ENCODE measurements around the gene NME2. TPM values are rescaled to one million over a fixed set of nuclear protein-coding genes. Genes with fewer than 3 reads are reported as not detected.

The NME2 gene
- total RNA-seq, 1 experiment from 2014 or later = 1,558 TPM

DNA sequence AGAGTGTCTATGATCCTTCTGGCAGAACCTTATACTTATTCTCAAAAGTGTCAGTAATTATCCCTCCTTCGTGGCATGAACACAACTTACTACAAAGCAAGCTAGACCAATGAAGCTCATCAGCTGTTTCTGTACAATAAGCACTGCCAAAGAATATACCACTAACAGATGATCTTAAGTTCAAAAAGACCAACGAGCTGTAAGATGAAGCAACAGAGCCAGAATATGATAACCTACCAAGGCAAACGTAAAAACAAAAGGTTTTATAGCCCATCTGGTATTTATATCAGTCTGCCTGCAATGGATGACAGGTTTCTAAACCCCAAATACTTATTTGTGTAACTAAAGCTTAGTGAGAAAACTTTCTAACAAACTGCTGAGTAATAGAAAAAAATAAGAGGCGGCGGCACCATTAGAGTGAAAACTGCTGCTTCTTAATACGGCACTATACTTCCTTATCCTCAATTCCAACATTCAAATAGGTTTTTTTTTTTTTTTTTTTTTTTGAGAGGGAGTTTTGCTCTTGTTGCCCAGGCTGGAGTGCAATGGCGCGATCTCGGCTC is 22.1 kb downstream of the NME2 start:
- Histone ChIP-seq H2AFZ (ENCODE audit: low read length) (no peak overlapping the region), H3K9me3 (ENCODE audit: low read length) (no peaks in the 10 kb centered on the region), H3K9ac (ENCODE audit: low read length) (no peak overlapping the region), H3F3A (ENCODE audit: low read length, unreplicated experiment) (no peaks in the 10 kb centered on the region), H3K27ac (ENCODE audit: low read length) (no peak overlapping the region), H3K4me1 (ENCODE audit: insufficient read depth, low read length) (no peaks in the 10 kb centered on the region), H3K9me2 (replicated peaks; ENCODE audit: low read length) (no peaks in the 10 kb centered on the region), H4K20me1 (ENCODE audit: low read length) (no peaks in the 10 kb centered on the region), H3K79me2 (ENCODE audit: low read length) (no peaks in the 10 kb centered on the region), H3K27me3 (ENCODE audit: low read length) (no peaks in the 10 kb centered on the region), H3K4me2 (ENCODE audit: low read length) (no peak overlapping the region), H3K4me3 (ENCODE audit: low read length) (no peak overlapping the region), H3K36me3 (ENCODE audit: low read depth, low read length) (peaks cover 36% of the 10 kb centered on the region)
- CTCF ChIA-PET = no interaction called here
- intact Hi-C loops (cut with micrococcal nuclease) = no loop called here
- BruUV-seq (replicated peaks) = no TSS peak
- POLR2A ChIA-PET (ENCODE audit: unreplicated experiment) = no interaction called here
- DNase-seq = no peak
- TF ChIP-seq EZH2 (IDR thresholded peaks at IDR 0.05; ENCODE audit: low read length, unreplicated experiment) (no peak), EZH2phosphoT487 (IDR thresholded peaks at IDR 0.05; ENCODE audit: borderline replicate concordance, low read length) (no peak)
- TF ChIP-seq, protein P1, sequence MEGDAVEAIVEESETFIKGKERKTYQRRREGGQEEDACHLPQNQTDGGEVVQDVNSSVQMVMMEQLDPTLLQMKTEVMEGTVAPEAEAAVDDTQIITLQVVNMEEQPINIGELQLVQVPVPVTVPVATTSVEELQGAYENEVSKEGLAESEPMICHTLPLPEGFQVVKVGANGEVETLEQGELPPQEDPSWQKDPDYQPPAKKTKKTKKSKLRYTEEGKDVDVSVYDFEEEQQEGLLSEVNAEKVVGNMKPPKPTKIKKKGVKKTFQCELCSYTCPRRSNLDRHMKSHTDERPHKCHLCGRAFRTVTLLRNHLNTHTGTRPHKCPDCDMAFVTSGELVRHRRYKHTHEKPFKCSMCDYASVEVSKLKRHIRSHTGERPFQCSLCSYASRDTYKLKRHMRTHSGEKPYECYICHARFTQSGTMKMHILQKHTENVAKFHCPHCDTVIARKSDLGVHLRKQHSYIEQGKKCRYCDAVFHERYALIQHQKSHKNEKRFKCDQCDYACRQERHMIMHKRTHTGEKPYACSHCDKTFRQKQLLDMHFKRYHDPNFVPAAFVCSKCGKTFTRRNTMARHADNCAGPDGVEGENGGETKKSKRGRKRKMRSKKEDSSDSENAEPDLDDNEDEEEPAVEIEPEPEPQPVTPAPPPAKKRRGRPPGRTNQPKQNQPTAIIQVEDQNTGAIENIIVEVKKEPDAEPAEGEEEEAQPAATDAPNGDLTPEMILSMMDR (conservative IDR thresholded peaks at IDR 0.05; ENCODE audit: low read depth, low read length) = no peak
- no peak for ATAC-seq

DNA sequence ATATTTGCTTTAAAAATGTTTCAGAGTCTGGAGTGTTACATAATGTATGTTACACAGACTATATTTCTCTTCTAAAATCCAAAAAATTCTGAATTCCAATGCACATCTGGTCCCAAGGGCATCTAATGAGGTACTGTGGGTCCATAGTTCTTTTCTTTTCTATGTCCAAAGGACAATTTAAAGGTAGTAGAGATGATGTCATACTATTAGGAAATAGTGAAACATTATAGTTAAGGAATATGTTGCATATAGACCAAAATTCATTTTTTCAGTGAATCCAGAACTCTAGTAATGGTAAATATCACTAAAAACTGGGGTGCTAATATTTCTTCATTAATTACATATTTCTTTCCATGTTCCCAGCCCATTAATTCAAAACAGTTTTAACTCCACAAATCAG is 23.0 kb downstream of the NME2 start:
- H3K9me2 ChIP-seq (replicated peaks; ENCODE audit: low read length) = no peaks in the 10 kb centered on the region
- H3K9me3 ChIP-seq (ENCODE audit: low read length) = no peaks in the 10 kb centered on the region
- TF ChIP-seq EZH2 (IDR thresholded peaks at IDR 0.05; ENCODE audit: low read length, unreplicated experiment) (no peak), EZH2phosphoT487 (IDR thresholded peaks at IDR 0.05; ENCODE audit: borderline replicate concordance, low read length) (no peak)
- TF ChIP-seq, protein P1 (conservative IDR thresholded peaks at IDR 0.05; ENCODE audit: low read depth, low read length) = no peak
- H3K27ac ChIP-seq (ENCODE audit: low read length) = no peak overlapping the region
- H4K20me1 ChIP-seq (ENCODE audit: low read length) = no peaks in the 10 kb centered on the region
- no peaks in the 10 kb centered on the region for H3K79me2 ChIP-seq (ENCODE audit: low read length)
- intact Hi-C loops (cut with micrococcal nuclease) = no loop called here
- H3K9ac ChIP-seq (ENCODE audit: low read length) = no peak overlapping the region
- CTCF ChIA-PET = no interaction called here
- BruUV-seq (replicated peaks) = no TSS peak
- no peak for ATAC-seq
- H2AFZ ChIP-seq (ENCODE audit: low read length) = no peak overlapping the region
- no peaks in the 10 kb centered on the region for H3K27me3 ChIP-seq (ENCODE audit: low read length)
- peaks cover 37% of the 10 kb centered on the region for H3K36me3 ChIP-seq (ENCODE audit: low read depth, low read length)
- H3K4me1 ChIP-seq (ENCODE audit: insufficient read depth, low read length) = no peaks in the 10 kb centered on the region
- no peaks in the 10 kb centered on the region for H3F3A ChIP-seq (ENCODE audit: low read length, unreplicated experiment)
- H3K4me2 ChIP-seq (ENCODE audit: low read length) = no peak overlapping the region
- no peak overlapping the region for H3K4me3 ChIP-seq (ENCODE audit: low read length)
- no peak for DNase-seq
- POLR2A ChIA-PET (ENCODE audit: unreplicated experiment) = no interaction called here

DNA sequence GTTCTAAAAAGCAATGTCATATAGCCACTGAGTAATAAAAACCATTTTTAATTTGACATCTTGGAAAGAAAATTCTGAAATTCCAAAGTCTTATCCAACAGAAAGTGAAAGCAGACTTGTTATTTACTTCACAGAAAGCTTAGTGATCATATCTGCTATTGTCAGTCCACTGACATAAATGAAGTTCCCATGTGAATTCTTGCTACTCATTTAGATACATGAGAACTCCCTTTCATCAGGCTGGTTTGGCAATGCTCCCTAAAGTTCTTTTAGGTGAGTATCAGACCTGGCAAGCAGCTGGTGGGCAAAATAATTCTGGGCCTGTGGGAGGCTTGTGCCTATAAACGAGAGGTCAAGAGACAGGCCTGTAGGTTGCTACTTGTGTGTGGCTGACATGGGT is 23.4 kb downstream of the NME2 start:
- no peak overlapping the region for H3K4me2 ChIP-seq (ENCODE audit: low read length)
- no peak overlapping the region for H3K4me3 ChIP-seq (ENCODE audit: low read length)
- no peaks in the 10 kb centered on the region for H3K27me3 ChIP-seq (ENCODE audit: low read length)
- no peaks in the 10 kb centered on the region for H3F3A ChIP-seq (ENCODE audit: low read length, unreplicated experiment)
- H2AFZ ChIP-seq (ENCODE audit: low read length) = no peak overlapping the region
- no peak overlapping the region for H3K9ac ChIP-seq (ENCODE audit: low read length)
- POLR2A ChIA-PET (ENCODE audit: unreplicated experiment) = no interaction called here
- intact Hi-C loops (cut with micrococcal nuclease) = no loop called here
- no peaks in the 10 kb centered on the region for H3K9me2 ChIP-seq (replicated peaks; ENCODE audit: low read length)
- ATAC-seq = no peak
- no peaks in the 10 kb centered on the region for H3K4me1 ChIP-seq (ENCODE audit: insufficient read depth, low read length)
- no peak overlapping the region for H3K27ac ChIP-seq (ENCODE audit: low read length)
- H3K36me3 ChIP-seq (ENCODE audit: low read depth, low read length) = peaks cover 36% of the 10 kb centered on the region
- TF ChIP-seq EZH2phosphoT487 (IDR thresholded peaks at IDR 0.05; ENCODE audit: borderline replicate concordance, low read length) (no peak), EZH2 (IDR thresholded peaks at IDR 0.05; ENCODE audit: low read length, unreplicated experiment) (no peak)
- TF ChIP-seq, protein P1 (conservative IDR thresholded peaks at IDR 0.05; ENCODE audit: low read depth, low read length) = no peak
- no peak for DNase-seq
- no peaks in the 10 kb centered on the region for H4K20me1 ChIP-seq (ENCODE audit: low read length)
- CTCF ChIA-PET = interaction anchor here (0.7 kb wide), 1 partner anchor 337 kb away, joined by 4 read pairs; no protein-coding TSS in a partner anchor
- no peaks in the 10 kb centered on the region for H3K79me2 ChIP-seq (ENCODE audit: low read length)
- BruUV-seq (replicated peaks) = no TSS peak
- H3K9me3 ChIP-seq (ENCODE audit: low read length) = no peaks in the 10 kb centered on the region

Measured in PC-3 (cell line).